ENCODE data around the gene SENP3.

The SENP3 gene

DNA sequence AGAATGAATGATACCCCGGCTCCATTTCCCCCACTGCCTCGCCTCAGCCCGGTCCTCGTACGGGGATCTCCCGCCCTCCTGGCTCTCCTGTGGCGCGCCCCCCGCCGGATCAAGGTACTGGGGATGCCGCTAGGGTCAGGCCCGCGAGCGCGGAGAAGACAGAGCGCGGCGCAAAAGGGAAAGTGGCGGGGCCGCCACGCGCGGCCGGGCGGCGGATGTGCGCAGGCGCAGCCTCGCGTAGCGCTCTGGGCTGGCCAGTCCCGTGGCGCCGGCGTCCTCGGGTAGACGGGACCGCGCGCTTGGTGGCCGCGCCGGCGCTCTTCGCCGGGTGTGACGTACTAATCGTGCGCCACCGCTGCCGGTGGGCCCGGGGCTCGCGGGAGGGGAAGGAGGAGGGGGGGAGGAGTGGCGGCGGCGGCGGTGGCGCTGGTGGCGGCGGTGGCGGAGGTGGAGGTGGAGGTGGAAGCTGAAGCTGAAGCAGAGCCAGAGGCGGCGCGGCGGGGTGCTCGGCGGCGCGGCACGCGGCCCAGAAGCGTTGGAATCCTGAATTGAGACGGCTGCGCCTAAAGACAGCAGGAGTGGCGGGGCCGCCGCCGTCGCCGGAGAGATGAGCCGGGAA lies at the start of gene SENP3:
Gene SENP3, plus strand, starts transcription at position 331 of the 619 bp plus-strand sequence. CDS start 1,158 bp downstream, outside the sequence.
- DNase-seq (ENCODE audit: low read depth), result peak; percentile 75

- DNase-seq (ENCODE audit: low read depth), result no peak
These were observed 49.6 kb upstream of the SENP3 start for GRCh38 chr17:7512105-7512504.

- no peak for DNase-seq (ENCODE audit: low read depth)
These were observed 48.7 kb upstream of the SENP3 start for GRCh38 chr17:7512824-7513540.

DNA sequence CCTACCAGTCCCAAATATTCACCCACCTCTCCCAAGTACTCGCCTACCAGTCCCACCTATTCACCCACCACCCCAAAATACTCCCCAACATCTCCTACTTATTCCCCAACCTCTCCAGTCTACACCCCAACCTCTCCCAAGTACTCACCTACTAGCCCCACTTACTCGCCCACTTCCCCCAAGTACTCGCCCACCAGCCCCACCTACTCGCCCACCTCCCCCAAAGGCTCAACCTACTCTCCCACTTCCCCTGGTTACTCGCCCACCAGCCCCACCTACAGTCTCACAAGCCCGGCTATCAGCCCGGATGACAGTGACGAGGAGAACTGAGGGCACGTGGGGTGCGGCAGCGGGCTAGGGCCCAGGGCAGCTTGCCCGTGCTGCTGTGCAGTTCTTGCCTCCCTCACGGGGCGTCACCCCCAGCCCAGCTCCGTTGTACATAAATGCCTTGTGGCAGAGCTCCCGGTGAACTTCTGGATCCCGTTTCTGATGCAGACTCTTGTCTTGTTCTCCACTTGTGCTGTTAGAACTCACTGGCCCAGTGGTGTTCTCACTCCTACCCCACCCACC lies 47.8 kb upstream of the SENP3 start:
- DNase-seq (ENCODE audit: low read depth), result no peak

GRCh38 chr17:7515911-7516610 lies 45.7 kb upstream of the SENP3 start:
- no peak for DNase-seq (ENCODE audit: low read depth)

DNA sequence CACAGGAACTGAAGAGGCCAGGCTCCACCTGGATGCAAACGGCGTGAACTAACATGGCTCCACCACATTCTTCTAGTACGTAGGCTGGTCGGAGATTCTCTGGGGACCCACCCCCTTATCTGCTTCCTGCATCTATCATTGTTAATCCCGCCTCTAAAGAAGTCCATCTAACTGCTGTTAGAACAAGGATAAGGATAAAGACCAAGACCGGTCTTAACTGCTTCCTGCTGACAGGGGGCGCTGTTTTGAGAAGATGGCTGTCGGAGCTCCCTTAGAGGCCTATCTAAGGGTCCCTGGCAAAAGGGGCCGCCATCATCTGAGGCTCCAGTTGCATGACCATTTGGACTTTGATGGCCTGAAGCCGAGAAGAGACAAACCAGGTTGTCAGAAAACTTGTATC lies 38.7 kb upstream of the SENP3 start:
- no peak for DNase-seq (ENCODE audit: low read depth)

DNA sequence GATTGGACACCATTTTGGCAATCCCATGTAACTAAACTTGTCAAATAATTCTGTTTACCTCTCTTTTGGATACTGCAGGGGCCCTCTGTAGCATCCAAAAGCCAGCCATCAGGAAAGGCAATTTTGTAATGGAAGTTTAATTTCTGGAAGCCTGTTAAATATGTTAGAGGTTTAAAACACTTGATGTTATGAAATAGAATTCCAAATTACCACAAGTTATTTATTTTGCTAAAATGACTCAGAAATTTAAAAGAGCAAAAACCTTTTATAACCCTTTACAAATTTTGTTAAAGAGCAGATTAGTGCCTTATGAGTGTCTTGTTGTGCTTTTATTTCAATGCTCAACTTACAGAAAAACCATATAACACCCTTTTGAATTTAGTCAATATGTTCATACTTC lies 32.9 kb upstream of the SENP3 start:
- DNase-seq (ENCODE audit: low read depth), result no peak

DNA sequence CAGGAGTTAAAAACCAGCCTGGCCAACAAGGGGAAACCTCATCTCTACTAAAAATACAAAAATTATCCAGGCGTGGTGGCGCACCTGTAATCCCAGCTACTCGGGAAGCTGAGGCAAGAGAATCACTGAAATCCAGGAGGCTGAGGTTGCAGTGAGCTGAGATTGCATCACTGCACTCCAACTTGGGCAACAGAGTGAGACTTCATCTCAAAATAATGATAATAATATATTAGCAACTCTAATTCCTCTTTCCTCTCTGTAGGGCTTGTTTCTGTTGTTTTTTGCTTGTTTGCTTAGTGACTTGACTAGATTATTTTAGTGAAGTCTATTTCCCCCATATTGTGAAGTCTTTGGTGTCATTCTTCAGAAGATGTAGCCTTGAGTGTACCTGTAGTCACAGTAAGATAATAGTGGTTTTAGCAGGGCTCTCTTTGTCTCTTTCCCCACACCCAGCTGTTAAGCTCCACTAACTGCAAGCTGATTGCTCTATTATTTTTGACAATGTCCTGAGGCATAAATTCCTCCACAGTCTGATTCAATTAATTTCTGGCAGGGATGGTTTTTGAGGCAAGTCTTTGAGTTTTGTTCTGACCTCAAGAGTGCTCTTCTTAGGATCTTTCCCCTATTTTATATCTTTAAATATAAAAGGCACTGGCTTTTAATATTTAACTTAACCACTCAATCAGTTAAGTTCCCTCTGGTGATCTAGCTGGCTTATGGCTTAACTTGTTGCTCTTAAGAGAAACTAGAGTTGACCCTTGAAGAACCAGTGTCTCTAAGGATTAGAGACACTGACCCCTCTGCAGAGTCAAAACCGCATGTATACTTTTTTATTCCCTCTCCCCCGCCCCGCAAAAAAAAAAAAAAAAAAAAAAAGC lies 31.5 kb upstream of the SENP3 start:
- no peak for DNase-seq (ENCODE audit: low read depth)

GRCh38 chr17:7538050-7538449 lies 23.7 kb upstream of the SENP3 start:
- no peak for DNase-seq (ENCODE audit: low read depth)

DNA sequence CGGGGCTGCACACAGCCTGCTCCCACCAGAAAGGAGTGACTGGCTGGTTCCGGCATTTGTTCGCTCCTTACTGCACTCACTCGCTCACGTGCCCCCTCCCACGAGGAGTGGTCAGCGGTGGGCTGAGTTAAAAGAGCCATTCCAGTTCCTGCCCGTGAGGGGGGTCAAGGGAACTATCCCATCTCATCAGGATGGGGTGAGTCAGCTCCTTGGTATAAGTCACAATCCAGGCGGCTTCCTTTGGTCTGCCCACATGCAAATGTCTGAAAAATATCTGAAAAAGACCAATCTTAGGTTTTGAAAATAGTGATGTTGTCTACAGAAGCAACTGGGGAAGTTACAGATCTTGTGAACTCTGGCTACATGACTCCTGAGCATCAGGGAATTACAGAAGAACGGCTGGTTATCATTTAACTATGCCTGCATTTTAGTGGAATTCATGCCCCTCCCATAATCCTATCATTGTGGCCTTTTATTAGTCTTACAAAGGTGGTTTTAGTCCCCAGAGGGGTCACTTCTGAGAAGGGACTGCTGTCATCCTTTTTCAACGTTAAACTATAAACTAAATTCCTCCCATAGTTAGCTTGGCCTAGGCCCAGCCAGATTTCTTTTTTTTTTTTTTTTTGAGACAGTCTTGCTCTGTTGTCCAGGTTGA lies 22.7 kb upstream of the SENP3 start:
- no peak for DNase-seq (ENCODE audit: low read depth)

DNA sequence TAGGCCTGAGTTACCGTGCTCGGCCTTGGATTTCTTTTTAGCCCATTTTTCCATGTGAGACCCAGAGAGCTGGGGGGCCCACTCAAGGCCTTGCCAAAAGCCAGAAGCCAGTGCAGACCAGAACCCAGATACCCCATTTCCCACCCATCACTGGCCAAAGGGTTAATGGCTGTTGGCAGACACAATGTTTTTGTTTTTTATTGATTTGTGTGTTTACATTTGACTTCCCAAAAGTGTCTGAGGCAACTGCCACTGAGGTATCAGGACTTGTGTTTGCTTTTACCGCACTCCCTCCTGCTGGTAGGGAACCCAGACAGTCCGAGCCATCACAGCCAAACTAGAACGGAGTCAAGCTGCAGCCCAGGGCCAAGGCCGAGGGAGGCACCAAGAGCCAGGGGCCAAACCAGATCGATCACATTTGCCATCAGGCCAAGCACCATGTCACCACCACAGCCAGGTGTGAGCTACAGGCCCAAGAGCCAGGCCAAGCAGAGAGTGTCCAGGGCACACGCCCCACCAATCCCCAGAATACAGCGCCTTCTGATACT lies 20.6 kb upstream of the SENP3 start:
- no peak for DNase-seq (ENCODE audit: low read depth)

GRCh38 chr17:7544911-7545310 lies 16.8 kb upstream of the SENP3 start:
- no peak for DNase-seq (ENCODE audit: low read depth)

- no peak for DNase-seq (ENCODE audit: low read depth)
These were observed 12.9 kb upstream of the SENP3 start, which contains the start of gene TNFSF12 for GRCh38 chr17:7548585-7549400. Gene TNFSF12 (plus strand): TSS chr17:7549058. CDS start chr17:7549154, 96 bp downstream.

DNA sequence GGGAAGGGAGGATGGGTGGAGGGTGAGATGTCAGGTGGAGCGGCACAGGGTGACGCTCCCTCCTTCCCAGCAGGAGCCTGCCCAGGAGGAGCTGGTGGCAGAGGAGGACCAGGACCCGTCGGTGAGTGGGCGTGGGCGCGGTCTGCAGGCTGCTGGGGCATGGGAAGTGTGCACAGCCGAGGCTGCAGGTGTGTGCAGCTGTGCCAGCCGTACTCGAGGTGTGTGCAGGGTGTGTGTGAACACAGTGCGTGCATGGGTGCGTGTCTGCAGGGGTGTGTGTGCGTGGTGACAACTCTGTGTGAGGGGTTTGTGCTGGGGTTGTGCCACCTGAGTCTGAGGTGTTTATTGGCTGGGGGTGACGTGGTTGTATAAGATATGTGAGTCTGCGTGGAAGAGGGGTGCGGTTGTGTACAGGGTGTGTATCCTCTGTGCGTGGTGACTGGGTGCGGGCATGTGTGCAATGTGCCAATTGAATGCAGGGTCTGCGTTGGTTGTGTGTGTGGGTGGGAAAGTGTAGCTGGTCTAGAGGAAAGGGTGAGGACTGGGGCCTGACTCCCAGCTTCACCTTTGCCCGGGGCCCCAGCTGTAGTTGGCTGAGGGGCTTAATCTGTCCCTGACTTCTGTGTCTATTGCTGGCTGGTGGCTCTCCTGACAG lies 12.2 kb upstream of the SENP3 start:
- no peak for DNase-seq (ENCODE audit: low read depth)

- no peak for DNase-seq (ENCODE audit: low read depth)
These were observed 11.4 kb upstream of the SENP3 start for GRCh38 chr17:7550344-7550743.

GRCh38 chr17:7551396-7551795 lies 10.3 kb upstream of the SENP3 start:
- no peak for DNase-seq (ENCODE audit: low read depth)

- DNase-seq (ENCODE audit: low read depth), result no peak
These were observed 9.1 kb upstream of the SENP3 start for GRCh38 chr17:7552621-7553051.

- no peak for DNase-seq (ENCODE audit: low read depth)
These were observed 8.4 kb upstream of the SENP3 start for GRCh38 chr17:7553356-7553755.

GRCh38 chr17:7555320-7555948 lies 6.3 kb upstream of the SENP3 start:
- DNase-seq (ENCODE audit: low read depth), result no peak

Measured in GM04504 (cell line).